ENCODE results near the gene CCNY. TPM values are rescaled to one million over a fixed set of nuclear protein-coding genes. Genes with fewer than 3 reads are reported as not detected.

CCNY gene
- total RNA-seq, 2 experiments from 2014 or later = 64.9 to 66.9 TPM

- H3K4me1 ChIP-seq (ENCODE audit: insufficient read depth, low read length) = peaks cover 53% of the 10 kb centered on the region
- no peak for ATAC-seq (ENCODE audit: poor library complexity)
- DNase-seq = no peak
Measured at GRCh38 chr10:35345383-35345742, 9.1 kb downstream of the CCNY start.

DNA sequence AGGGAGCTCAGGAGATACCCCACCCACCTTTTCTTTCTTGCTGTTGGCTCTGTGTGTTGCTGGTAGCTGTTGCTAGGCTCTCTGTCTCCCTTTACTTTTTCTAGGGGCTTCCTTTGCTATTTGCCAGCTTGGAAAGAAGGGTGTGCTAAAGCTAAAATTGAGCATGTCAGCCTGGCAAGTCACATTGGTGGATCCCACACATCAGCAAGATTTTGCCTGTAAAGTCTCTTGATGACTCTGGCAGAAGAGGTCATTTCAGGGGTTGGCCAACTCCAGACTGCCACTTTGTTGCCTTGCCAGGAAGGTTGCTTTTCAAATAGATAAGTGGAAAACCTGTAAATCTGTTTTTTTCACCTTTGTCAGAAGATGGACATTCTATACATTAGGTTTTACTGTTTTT is 9.9 kb downstream of the CCNY start:
- Histone ChIP-seq H3K4me1 (ENCODE audit: insufficient read depth, low read length) (peaks cover 46% of the 10 kb centered on the region), H3K36me3 (ENCODE audit: insufficient read depth, low read length) (no peaks in the 10 kb centered on the region), H3K27ac (ENCODE audit: low read depth in 1 of 2, low read length in 2 of 2) (no peak overlapping the region), H3K27me3 (ENCODE audit: control insufficient read depth in 1 of 2, insufficient read depth in 2 of 2, low read length in 2 of 2) (no peaks in the 10 kb centered on the region), H3K9me3 (ENCODE audit: control insufficient read depth in 1 of 2, insufficient read depth in 1 of 2, low read length in 2 of 2) (no peaks in the 10 kb centered on the region), H3K4me3 (ENCODE audit: low read length) (no peak overlapping the region)
- Mint-ChIP-seq H3K4me1 (ENCODE audit: low read depth) (peaks cover 82% of the 10 kb centered on the region), H3K9me3 (no peaks in the 10 kb centered on the region), H3K36me3 (ENCODE audit: low read depth) (no peaks in the 10 kb centered on the region), H3K27me3 (no peaks in the 10 kb centered on the region), H3K27ac (no peak overlapping the region), H3K4me3 (no peak overlapping the region)
- no peak for DNase-seq
- intact Hi-C loops (cut with DNase I, micrococcal nuclease) = no loop called here
- TF ChIP-seq, protein P1, sequence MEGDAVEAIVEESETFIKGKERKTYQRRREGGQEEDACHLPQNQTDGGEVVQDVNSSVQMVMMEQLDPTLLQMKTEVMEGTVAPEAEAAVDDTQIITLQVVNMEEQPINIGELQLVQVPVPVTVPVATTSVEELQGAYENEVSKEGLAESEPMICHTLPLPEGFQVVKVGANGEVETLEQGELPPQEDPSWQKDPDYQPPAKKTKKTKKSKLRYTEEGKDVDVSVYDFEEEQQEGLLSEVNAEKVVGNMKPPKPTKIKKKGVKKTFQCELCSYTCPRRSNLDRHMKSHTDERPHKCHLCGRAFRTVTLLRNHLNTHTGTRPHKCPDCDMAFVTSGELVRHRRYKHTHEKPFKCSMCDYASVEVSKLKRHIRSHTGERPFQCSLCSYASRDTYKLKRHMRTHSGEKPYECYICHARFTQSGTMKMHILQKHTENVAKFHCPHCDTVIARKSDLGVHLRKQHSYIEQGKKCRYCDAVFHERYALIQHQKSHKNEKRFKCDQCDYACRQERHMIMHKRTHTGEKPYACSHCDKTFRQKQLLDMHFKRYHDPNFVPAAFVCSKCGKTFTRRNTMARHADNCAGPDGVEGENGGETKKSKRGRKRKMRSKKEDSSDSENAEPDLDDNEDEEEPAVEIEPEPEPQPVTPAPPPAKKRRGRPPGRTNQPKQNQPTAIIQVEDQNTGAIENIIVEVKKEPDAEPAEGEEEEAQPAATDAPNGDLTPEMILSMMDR (IDR thresholded peaks at IDR 0.05) = no peak
- ChIA-PET CTCF (no interaction called here), POLR2A (no interaction called here)
- ATAC-seq (ENCODE audit: poor library complexity) = no peak

More at GRCh38 chr10:35345383-35345742, 9.1 kb downstream of the CCNY start:
- H3K9me3 Mint-ChIP-seq = no peaks in the 10 kb centered on the region
- no peaks in the 10 kb centered on the region for H3K27me3 ChIP-seq (ENCODE audit: control insufficient read depth in 1 of 2, insufficient read depth in 2 of 2, low read length in 2 of 2)
- H3K4me1 Mint-ChIP-seq (ENCODE audit: low read depth) = peaks cover 82% of the 10 kb centered on the region
- TF ChIP-seq, protein P1 (IDR thresholded peaks at IDR 0.05) = no peak
- H3K36me3 ChIP-seq (ENCODE audit: insufficient read depth, low read length) = no peaks in the 10 kb centered on the region
- no peak overlapping the region for H3K27ac ChIP-seq (ENCODE audit: low read depth in 1 of 2, low read length in 2 of 2)
- H3K36me3 Mint-ChIP-seq (ENCODE audit: low read depth) = no peaks in the 10 kb centered on the region
- no peaks in the 10 kb centered on the region for H3K9me3 ChIP-seq (ENCODE audit: control insufficient read depth in 1 of 2, insufficient read depth in 1 of 2, low read length in 2 of 2)
- H3K4me3 Mint-ChIP-seq = no peak overlapping the region
- ChIA-PET CTCF (interaction anchor here (0.7 kb wide), 1 partner anchor 109 kb away, joined by 3 read pairs; no protein-coding TSS in a partner anchor), POLR2A (no interaction called here)
- H3K4me3 ChIP-seq (ENCODE audit: low read length) = no peak overlapping the region
- intact Hi-C loops (cut with DNase I, micrococcal nuclease) = no loop called here
- no peaks in the 10 kb centered on the region for H3K27me3 Mint-ChIP-seq
- no peak overlapping the region for H3K27ac Mint-ChIP-seq

GRCh38 chr10:35347121-35347562 is 10.8 kb downstream of the CCNY start:
- H3K4me1 Mint-ChIP-seq (ENCODE audit: low read depth) = peaks cover 82% of the 10 kb centered on the region
- TF ChIP-seq, protein P1 (IDR thresholded peaks at IDR 0.05) = no peak
- no peaks in the 10 kb centered on the region for H3K27me3 ChIP-seq (ENCODE audit: control insufficient read depth in 1 of 2, insufficient read depth in 2 of 2, low read length in 2 of 2)
- POLR2A ChIA-PET = no interaction called here
- no peaks in the 10 kb centered on the region for H3K9me3 ChIP-seq (ENCODE audit: control insufficient read depth in 1 of 2, insufficient read depth in 1 of 2, low read length in 2 of 2)
- ATAC-seq (ENCODE audit: poor library complexity) = no peak
- H3K27ac ChIP-seq (ENCODE audit: low read depth in 1 of 2, low read length in 2 of 2) = no peak overlapping the region
- H3K4me1 ChIP-seq (ENCODE audit: insufficient read depth, low read length) = peaks cover 47% of the 10 kb centered on the region
- no peaks in the 10 kb centered on the region for H3K9me3 Mint-ChIP-seq
- intact Hi-C loops (cut with DNase I, micrococcal nuclease) = no loop called here
- H3K27ac Mint-ChIP-seq = no peak overlapping the region
- no peaks in the 10 kb centered on the region for H3K36me3 ChIP-seq (ENCODE audit: insufficient read depth, low read length)
- CTCF ChIA-PET = no interaction called here
- no peaks in the 10 kb centered on the region for H3K36me3 Mint-ChIP-seq (ENCODE audit: low read depth)
- no peak overlapping the region for H3K4me3 ChIP-seq (ENCODE audit: low read length)
- H3K4me3 Mint-ChIP-seq = no peak overlapping the region
- no peak for DNase-seq
- H3K27me3 Mint-ChIP-seq = no peaks in the 10 kb centered on the region
